Uterus (tissue), 2 donors: ENCODE measurements around the gene ROBO2.

ENCODE experiments used
- POLR2A ChIP-seq, 2 donors: fragments of 450-650 bp; IDR thresholded peaks; one replicate each; pipeline ENCODE4 v1.6.1; 2016; ENCODE audit warnings: antibody characterized with exemption in 2 of 2, mild to moderate bottlenecking in 1 of 2, moderate library complexity in 1 of 2
- TF ChIP-seq, protein P1 (sequence below), 4 experiments: fragments of 200-600 bp in 2 of 4; fragments of 450-650 bp in 2 of 4; sonication (generic) in 2 of 4; IDR thresholded peaks; one replicate each; pipeline ENCODE4 v1.5.1; 2016 to 2019; ENCODE audit warnings: antibody characterized with exemption in 4 of 4, mild to moderate bottlenecking in 2 of 4, moderate library complexity in 1 of 4

DNA sequence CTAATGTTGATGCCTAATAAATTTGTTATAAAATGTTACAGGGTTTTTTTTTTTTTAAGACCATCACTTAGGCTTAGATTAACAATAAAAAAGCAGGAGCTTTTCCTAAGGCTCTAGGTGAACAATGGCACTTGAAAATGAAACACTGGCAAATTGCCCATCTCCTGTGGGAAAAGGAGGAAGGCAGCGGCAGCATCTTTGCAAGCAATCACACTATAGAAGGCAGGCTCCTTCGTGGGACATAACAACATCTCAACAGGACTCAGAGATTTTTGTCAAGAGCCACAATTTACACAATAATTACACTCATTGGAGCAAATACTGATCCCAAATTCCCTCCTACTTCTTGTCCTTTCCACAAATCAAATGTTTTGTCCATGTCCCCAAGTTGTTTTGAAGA is 646.7 kb downstream of the ROBO2 start:
- TF ChIP-seq, protein P1, sequence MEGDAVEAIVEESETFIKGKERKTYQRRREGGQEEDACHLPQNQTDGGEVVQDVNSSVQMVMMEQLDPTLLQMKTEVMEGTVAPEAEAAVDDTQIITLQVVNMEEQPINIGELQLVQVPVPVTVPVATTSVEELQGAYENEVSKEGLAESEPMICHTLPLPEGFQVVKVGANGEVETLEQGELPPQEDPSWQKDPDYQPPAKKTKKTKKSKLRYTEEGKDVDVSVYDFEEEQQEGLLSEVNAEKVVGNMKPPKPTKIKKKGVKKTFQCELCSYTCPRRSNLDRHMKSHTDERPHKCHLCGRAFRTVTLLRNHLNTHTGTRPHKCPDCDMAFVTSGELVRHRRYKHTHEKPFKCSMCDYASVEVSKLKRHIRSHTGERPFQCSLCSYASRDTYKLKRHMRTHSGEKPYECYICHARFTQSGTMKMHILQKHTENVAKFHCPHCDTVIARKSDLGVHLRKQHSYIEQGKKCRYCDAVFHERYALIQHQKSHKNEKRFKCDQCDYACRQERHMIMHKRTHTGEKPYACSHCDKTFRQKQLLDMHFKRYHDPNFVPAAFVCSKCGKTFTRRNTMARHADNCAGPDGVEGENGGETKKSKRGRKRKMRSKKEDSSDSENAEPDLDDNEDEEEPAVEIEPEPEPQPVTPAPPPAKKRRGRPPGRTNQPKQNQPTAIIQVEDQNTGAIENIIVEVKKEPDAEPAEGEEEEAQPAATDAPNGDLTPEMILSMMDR (IDR thresholded peaks at IDR 0.05), result no peak
- TF ChIP-seq POLR2A (IDR thresholded peaks at IDR 0.05), result no peak
